CD4-positive, alpha-beta T cell (primary cell): Measurements from ENCODE around the gene TEX29. TPM values are rescaled to one million over a fixed set of nuclear protein-coding genes. Genes with fewer than 3 reads are reported as not detected.

ENCODE experiments used
- ATAC-seq: fragments of 200-7000 bp; cut with Tn5 transposase; one replicate; pipeline ENCODE4 v1.10.0; 2022; ENCODE audit warnings: mild to moderate bottlenecking; ENCODE audit not compliant: poor library complexity
- CTCF ChIA-PET: fragments of 350-600 bp; sonication (Branson Sonifier 250); formaldehyde crosslinking; loops from one replicate; lab custom pipeline; 2021; ENCODE audit warnings: antibody characterized with exemption, inconsistent platforms; lab: Charles Lee
- POLR2A ChIA-PET: fragments of 350-600 bp; sonication (Branson Sonifier 250); formaldehyde crosslinking; loops from one replicate; lab custom pipeline; 2021; ENCODE audit warnings: antibody characterized with exemption, inconsistent platforms; lab: Charles Lee
- DNase-seq, 14 experiments: peaks; one replicate each; pipeline ENCODE4 v3.0.0-alpha.2; 2013 to 2020; ENCODE audit warnings: mixed read lengths in 2 of 14
- H3K27ac ChIP-seq, 2 donors: one replicate each; pipeline versions ENCODE4 v1.5.1 to v1.7.0; 2013; ENCODE audit warnings: low read length in 2 of 2, low read depth in 1 of 2, mild to moderate bottlenecking in 1 of 2
- H3K27me3 ChIP-seq, 2 experiments: 1 replicate in 1 of 2; 2 replicates in 1 of 2; pipeline versions ENCODE4 v1.6.1 to v1.7.0; 2013; ENCODE audit warnings: low read length in 2 of 2, control low read depth in 1 of 2, mild to moderate bottlenecking in 1 of 2, moderate library complexity in 1 of 2; ENCODE audit not compliant: insufficient read depth in 2 of 2, control insufficient read depth in 1 of 2
- H3K36me3 ChIP-seq: one replicate; pipeline ENCODE4 v1.6.1; 2013; ENCODE audit warnings: low read length, control low read depth; ENCODE audit not compliant: insufficient read depth
- H3K4me1 ChIP-seq: one replicate; pipeline ENCODE4 v1.6.1; 2013; ENCODE audit warnings: low read length, control low read depth; ENCODE audit not compliant: insufficient read depth
- H3K4me3 ChIP-seq: one replicate; pipeline ENCODE4 v1.5.1; 2013; ENCODE audit warnings: mild to moderate bottlenecking, low read length, moderate library complexity
- H3K9me3 ChIP-seq, 2 experiments: 1 replicate in 1 of 2; 2 replicates in 1 of 2; pipeline versions ENCODE4 v1.6.1 to v1.7.0; 2013; ENCODE audit warnings: low read length in 2 of 2, mild to moderate bottlenecking in 2 of 2, control low read depth in 1 of 2, moderate library complexity in 1 of 2; ENCODE audit not compliant: control insufficient read depth in 1 of 2, insufficient read depth in 1 of 2
- H3K27ac Mint-ChIP-seq: one replicate; pipeline ENCODE4 v1.8.0; 2020; ENCODE audit warnings: mixed read lengths
- H3K27me3 Mint-ChIP-seq: one replicate; pipeline ENCODE4 v1.8.0; 2021; ENCODE audit warnings: mixed read lengths
- H3K36me3 Mint-ChIP-seq: one replicate; pipeline ENCODE4 v1.8.0; 2021; ENCODE audit warnings: low read depth, mixed read lengths
- H3K4me1 Mint-ChIP-seq: one replicate; pipeline ENCODE4 v1.8.0; 2021; ENCODE audit warnings: low read depth, mixed read lengths
- H3K4me3 Mint-ChIP-seq: one replicate; pipeline ENCODE4 v1.8.0; 2020; ENCODE audit warnings: mild to moderate bottlenecking, mixed read lengths
- H3K9me3 Mint-ChIP-seq: one replicate; pipeline ENCODE4 v1.8.0; 2020; ENCODE audit warnings: mixed read lengths
- CTCF ChIP-seq: fragments of 200-600 bp; IDR thresholded peaks from one replicate; pipeline ENCODE4 v1.8.0; 2022; ENCODE audit warnings: antibody characterized with exemption, mild to moderate bottlenecking
- intact Hi-C, 2 experiments: fragments of 100-400 bp; cut with DNase I in 1 of 2; cut with micrococcal nuclease in 1 of 2; formaldehyde crosslinking; loops; one replicate each; pipeline versions ENCODE4 v1.15.1 to v1.9.0; 2023 to 2025; cut with DNase I, micrococcal nuclease
- total RNA-seq, 174 experiments: library from RNA in 2 of 174; stranded (reverse) in 2 of 174; gene quantifications; one replicate each; pipeline ENCODE4 v1.2.3 and lab custom pipeline; 2021 to 2026

The TEX29 gene
- total RNA-seq, 2 experiments from 2014 or later: 0.52 to 1.0 TPM

GRCh38 chr13:111363121-111363520 lies 42.7 kb downstream of the TEX29 start:
- H3K9me3 ChIP-seq: no peaks in the 10 kb centered on the region
- no peak overlapping the region for H3K27ac Mint-ChIP-seq
- ChIA-PET POLR2A (no interaction called here), CTCF (no interaction called here)
- DNase-seq (no peak), ATAC-seq (no peak)
- H3K4me1 Mint-ChIP-seq: no peaks in the 10 kb centered on the region
- H3K36me3 ChIP-seq: no peaks in the 10 kb centered on the region
- no peak overlapping the region for H3K4me3 Mint-ChIP-seq
- H3K36me3 Mint-ChIP-seq: no peaks in the 10 kb centered on the region
- TF ChIP-seq CTCF: no peak
- no peak overlapping the region for H3K4me3 ChIP-seq
- H3K9me3 Mint-ChIP-seq: no peaks in the 10 kb centered on the region
- no peaks in the 10 kb centered on the region for H3K4me1 ChIP-seq
- H3K27ac ChIP-seq: no peak overlapping the region
- H3K27me3 ChIP-seq: peaks cover 0 to 2% of the 10 kb centered on the region in 2 experiments
- intact Hi-C loops: no loop called here
- no peaks in the 10 kb centered on the region for H3K27me3 Mint-ChIP-seq

- CTCF ChIA-PET: no interaction called here
- Mint-ChIP-seq H3K36me3 (no peaks in the 10 kb centered on the region), H3K4me1 (no peaks in the 10 kb centered on the region), H3K27ac (no peak overlapping the region), H3K4me3 (no peak overlapping the region), H3K9me3 (no peaks in the 10 kb centered on the region), H3K27me3 (no peaks in the 10 kb centered on the region)
- Histone ChIP-seq H3K9me3 (no peaks in the 10 kb centered on the region), H3K4me1 (no peaks in the 10 kb centered on the region), H3K27me3 (peaks cover 0 to 2% of the 10 kb centered on the region in 2 experiments), H3K27ac (no peak overlapping the region), H3K36me3 (no peaks in the 10 kb centered on the region), H3K4me3 (no peak overlapping the region)
- no peak for DNase-seq
- intact Hi-C loops: no loop called here
- POLR2A ChIA-PET: no interaction called here
- no peak for ATAC-seq
- TF ChIP-seq CTCF: no peak
Observed at GRCh38 chr13:111363591-111363990, 43.1 kb downstream of the TEX29 start.

GRCh38 chr13:111365149-111366005 lies 44.9 kb downstream of the TEX29 start:
- intact Hi-C loops: no loop called here
- H3K27ac ChIP-seq: no peak overlapping the region
- H3K27me3 ChIP-seq: peaks cover 0 to 2% of the 10 kb centered on the region in 2 experiments
- POLR2A ChIA-PET: no interaction called here
- H3K36me3 Mint-ChIP-seq: no peaks in the 10 kb centered on the region
- no peaks in the 10 kb centered on the region for H3K9me3 ChIP-seq
- H3K4me1 Mint-ChIP-seq: no peaks in the 10 kb centered on the region
- no peak overlapping the region for H3K4me3 ChIP-seq
- H3K4me1 ChIP-seq: no peaks in the 10 kb centered on the region
- no peaks in the 10 kb centered on the region for H3K9me3 Mint-ChIP-seq
- ATAC-seq: no peak
- H3K27ac Mint-ChIP-seq: no peak overlapping the region
- CTCF ChIA-PET: no interaction called here
- no peak overlapping the region for H3K4me3 Mint-ChIP-seq
- H3K27me3 Mint-ChIP-seq: no peaks in the 10 kb centered on the region
- TF ChIP-seq CTCF: no peak
- H3K36me3 ChIP-seq: no peaks in the 10 kb centered on the region
- no peak for DNase-seq
